CD4-positive, alpha-beta T cell treated with Interleukin-1 beta for 1 hour (primary cell): ENCODE measurements around the gene MYOD1.

Experiments used
- DNase-seq, 2 donors: peaks; one replicate each; pipeline ENCODE4 v3.0.0-alpha.2; 2020 to 2022

The MYOD1 gene

GRCh38 chr11:17719028-17719937 is at the start of gene MYOD1:
MYOD1 (plus strand) TSS chr11:17719571; CDS start chr11:17719783, 212 bp downstream.
- no peak for DNase-seq

GRCh38 chr11:17672469-17672868 is 46.9 kb upstream of the MYOD1 start:
- no peak for DNase-seq

GRCh38 chr11:17673951-17674350 is 45.4 kb upstream of the MYOD1 start:
- no peak for DNase-seq

- DNase-seq, result no peak
Measured at GRCh38 chr11:17682848-17683247, 36.5 kb upstream of the MYOD1 start.

GRCh38 chr11:17683377-17684161 is 35.8 kb upstream of the MYOD1 start:
- no peak for DNase-seq

- DNase-seq, result no peak
Measured at GRCh38 chr11:17684550-17684949, 34.8 kb upstream of the MYOD1 start.

GRCh38 chr11:17686231-17686980 is 33.0 kb upstream of the MYOD1 start:
- DNase-seq, result no peak

- DNase-seq, result no peak
Measured at GRCh38 chr11:17687946-17688670, 31.3 kb upstream of the MYOD1 start.

- no peak for DNase-seq
Measured at GRCh38 chr11:17691550-17691949, 27.8 kb upstream of the MYOD1 start.

- no peak for DNase-seq
Measured at GRCh38 chr11:17691976-17692375, 27.4 kb upstream of the MYOD1 start.

- DNase-seq, result no peak
Measured at GRCh38 chr11:17692931-17693330, 26.4 kb upstream of the MYOD1 start.

- no peak for DNase-seq
Measured at GRCh38 chr11:17693531-17693930, 25.8 kb upstream of the MYOD1 start.

- no peak for DNase-seq
Measured at GRCh38 chr11:17694494-17695110, 24.8 kb upstream of the MYOD1 start.

- no peak for DNase-seq
Measured at GRCh38 chr11:17695454-17696441, 23.6 kb upstream of the MYOD1 start.

- DNase-seq, result no peak
Measured at GRCh38 chr11:17696741-17697140, 22.6 kb upstream of the MYOD1 start.

- no peak for DNase-seq
Measured at GRCh38 chr11:17697175-17697949, 22.0 kb upstream of the MYOD1 start.

GRCh38 chr11:17699147-17700114 is 19.9 kb upstream of the MYOD1 start:
- DNase-seq, result no peak

GRCh38 chr11:17700991-17701390 is 18.4 kb upstream of the MYOD1 start:
- DNase-seq, result no peak

- no peak for DNase-seq
Measured at GRCh38 chr11:17702876-17703275, 16.5 kb upstream of the MYOD1 start.
